ENCODE data around the gene RALGPS1.

Gene RALGPS1

DNA sequence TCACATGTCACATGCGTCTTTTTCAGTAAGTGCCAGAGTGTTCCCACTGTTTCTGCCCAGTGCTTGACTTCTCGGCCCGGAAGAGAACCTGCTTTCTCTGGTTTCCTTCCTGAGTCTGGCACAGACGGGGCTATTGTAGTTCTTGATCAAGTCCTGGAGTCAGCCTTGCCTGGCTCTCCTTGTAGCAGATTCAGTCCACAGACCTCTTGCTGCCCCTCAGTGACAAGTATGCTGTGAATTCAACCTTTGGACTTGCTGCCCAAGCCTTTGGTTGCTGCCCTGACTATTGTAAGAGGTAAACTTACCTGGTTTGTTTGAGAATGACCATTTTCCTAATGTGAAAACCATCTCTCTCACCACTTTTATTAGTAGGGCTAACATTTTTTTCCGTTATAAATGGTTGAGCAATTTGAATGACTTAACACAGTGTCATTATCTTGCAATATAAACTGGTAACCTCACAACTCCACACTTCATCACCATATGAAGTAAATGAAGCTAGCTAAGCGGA, 29.4 kb upstream of the RALGPS1 start:
- H4K20me1 ChIP-seq (ENCODE audit: control insufficient read depth, insufficient read depth, low read depth, low read length) = peaks cover 2% of the 10 kb centered on the region
- H3K9me3 ChIP-seq (ENCODE audit: control insufficient read depth, insufficient read depth, low read length) = no peaks in the 10 kb centered on the region
- H3K27me3 ChIP-seq (ENCODE audit: control insufficient read depth, low read length) = no peaks in the 10 kb centered on the region
- no peak overlapping the region for H3K27ac ChIP-seq (ENCODE audit: low read depth, low read length)
- H3K4me3 ChIP-seq (ENCODE audit: low read length) = no peak overlapping the region
- H3K4me1 ChIP-seq (ENCODE audit: control insufficient read depth, low read length) = no peaks in the 10 kb centered on the region
- H3K79me2 ChIP-seq (ENCODE audit: control insufficient read depth, low read length) = no peaks in the 10 kb centered on the region
- TF ChIP-seq, protein P1, sequence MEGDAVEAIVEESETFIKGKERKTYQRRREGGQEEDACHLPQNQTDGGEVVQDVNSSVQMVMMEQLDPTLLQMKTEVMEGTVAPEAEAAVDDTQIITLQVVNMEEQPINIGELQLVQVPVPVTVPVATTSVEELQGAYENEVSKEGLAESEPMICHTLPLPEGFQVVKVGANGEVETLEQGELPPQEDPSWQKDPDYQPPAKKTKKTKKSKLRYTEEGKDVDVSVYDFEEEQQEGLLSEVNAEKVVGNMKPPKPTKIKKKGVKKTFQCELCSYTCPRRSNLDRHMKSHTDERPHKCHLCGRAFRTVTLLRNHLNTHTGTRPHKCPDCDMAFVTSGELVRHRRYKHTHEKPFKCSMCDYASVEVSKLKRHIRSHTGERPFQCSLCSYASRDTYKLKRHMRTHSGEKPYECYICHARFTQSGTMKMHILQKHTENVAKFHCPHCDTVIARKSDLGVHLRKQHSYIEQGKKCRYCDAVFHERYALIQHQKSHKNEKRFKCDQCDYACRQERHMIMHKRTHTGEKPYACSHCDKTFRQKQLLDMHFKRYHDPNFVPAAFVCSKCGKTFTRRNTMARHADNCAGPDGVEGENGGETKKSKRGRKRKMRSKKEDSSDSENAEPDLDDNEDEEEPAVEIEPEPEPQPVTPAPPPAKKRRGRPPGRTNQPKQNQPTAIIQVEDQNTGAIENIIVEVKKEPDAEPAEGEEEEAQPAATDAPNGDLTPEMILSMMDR (IDR thresholded peaks at IDR 0.05; ENCODE audit: low read depth, low read length, poor library complexity, severe bottlenecking) = no peak
- no peak for TF ChIP-seq EZH2phosphoT487 (IDR thresholded peaks at IDR 0.05; ENCODE audit: borderline replicate concordance, low read length)
- H3K9me2 ChIP-seq (replicated peaks; ENCODE audit: control insufficient read depth, low read length) = no peaks in the 10 kb centered on the region
- no peak overlapping the region for H3K4me2 ChIP-seq (ENCODE audit: low read length)
- no peaks in the 10 kb centered on the region for H3F3A ChIP-seq (ENCODE audit: control insufficient read depth, insufficient read depth)
- H3K36me3 ChIP-seq (ENCODE audit: control insufficient read depth, low read length) = peaks cover 9% of the 10 kb centered on the region

DNA sequence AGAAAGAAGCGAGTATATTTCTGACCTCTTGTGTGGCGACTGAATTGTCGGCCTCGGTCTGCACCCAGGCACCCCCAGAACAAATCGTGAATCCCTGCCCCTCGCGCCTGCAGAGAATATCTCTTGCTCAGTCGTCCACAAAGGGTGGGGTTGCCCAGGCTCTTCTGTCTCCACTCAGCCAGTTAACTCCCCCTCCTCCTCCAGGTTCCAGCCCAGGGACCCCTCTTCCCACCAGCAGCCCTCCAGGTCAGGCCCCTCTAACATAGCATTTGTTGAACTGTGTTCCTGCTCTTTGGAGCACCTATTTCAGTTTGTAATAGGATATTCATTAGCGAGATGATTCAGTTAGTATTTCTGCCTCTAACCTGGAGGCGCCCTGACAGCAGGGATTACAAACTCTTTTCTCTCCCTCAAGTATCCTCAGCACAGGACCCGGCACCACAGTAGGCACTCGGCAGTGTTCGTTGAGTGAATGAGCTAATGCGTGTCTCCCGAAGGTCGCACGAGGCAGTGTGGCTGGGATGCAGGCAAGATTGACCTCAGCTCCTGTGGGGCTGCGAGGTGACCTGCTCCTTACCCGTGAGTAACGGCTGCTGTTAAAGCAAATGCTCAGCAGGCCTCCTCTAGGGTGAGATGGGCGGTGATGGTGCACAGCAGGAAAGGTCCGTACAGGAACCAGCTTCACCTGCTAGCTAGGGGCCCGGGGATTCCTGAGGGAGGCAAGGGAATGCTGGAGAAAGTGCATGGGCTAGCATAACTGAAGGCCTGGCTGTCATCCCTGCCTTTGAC, 28.4 kb upstream of the RALGPS1 start:
- Histone ChIP-seq H4K20me1 (ENCODE audit: control insufficient read depth, insufficient read depth, low read depth, low read length) (peaks cover 2% of the 10 kb centered on the region), H3F3A (ENCODE audit: control insufficient read depth, insufficient read depth) (no peaks in the 10 kb centered on the region), H3K4me3 (ENCODE audit: low read length) (no peak overlapping the region), H3K36me3 (ENCODE audit: control insufficient read depth, low read length) (no peaks in the 10 kb centered on the region; the same call in 1 of the 2 replicates), H3K27me3 (ENCODE audit: control insufficient read depth, low read length) (no peaks in the 10 kb centered on the region), H3K9me2 (replicated peaks; ENCODE audit: control insufficient read depth, low read length) (no peaks in the 10 kb centered on the region), H3K4me1 (ENCODE audit: control insufficient read depth, low read length) (no peaks in the 10 kb centered on the region), H3K27ac (ENCODE audit: low read depth, low read length) (no peak overlapping the region), H3K4me2 (ENCODE audit: low read length) (no peak overlapping the region), H3K9me3 (ENCODE audit: control insufficient read depth, insufficient read depth, low read length) (no peaks in the 10 kb centered on the region), H3K79me2 (ENCODE audit: control insufficient read depth, low read length) (no peaks in the 10 kb centered on the region)
- TF ChIP-seq, protein P1 (IDR thresholded peaks at IDR 0.05; ENCODE audit: low read depth, low read length, poor library complexity, severe bottlenecking) = no peak
- TF ChIP-seq EZH2phosphoT487 (IDR thresholded peaks at IDR 0.05; ENCODE audit: borderline replicate concordance, low read length) = no peak

DNA sequence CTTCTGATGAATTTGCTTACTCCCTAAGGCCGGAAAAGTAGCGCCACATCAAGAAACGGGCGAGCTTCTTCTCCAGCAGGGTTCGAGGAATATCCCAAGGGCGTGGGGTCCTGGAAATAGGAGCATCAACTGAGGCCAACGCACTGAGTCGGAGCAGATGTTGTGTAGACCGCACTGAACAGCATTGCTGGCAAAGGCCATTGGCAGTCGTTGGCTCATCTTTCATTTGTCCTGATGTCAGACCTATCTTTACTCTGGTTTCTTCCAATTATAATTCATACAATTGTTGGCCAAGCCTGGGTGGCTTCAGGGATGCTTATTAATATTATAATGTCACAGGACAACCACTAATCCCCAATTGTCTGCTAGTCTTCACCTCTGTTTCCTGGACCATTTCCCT, 27.7 kb upstream of the RALGPS1 start:
- H3K36me3 ChIP-seq (ENCODE audit: control insufficient read depth, low read length) = no peaks in the 10 kb centered on the region; the same call in 1 of the 2 replicates
- H3K4me3 ChIP-seq (ENCODE audit: low read length) = no peak overlapping the region
- H3K9me2 ChIP-seq (replicated peaks; ENCODE audit: control insufficient read depth, low read length) = no peaks in the 10 kb centered on the region
- no peaks in the 10 kb centered on the region for H3F3A ChIP-seq (ENCODE audit: control insufficient read depth, insufficient read depth)
- no peak overlapping the region for H3K27ac ChIP-seq (ENCODE audit: low read depth, low read length)
- no peaks in the 10 kb centered on the region for H3K9me3 ChIP-seq (ENCODE audit: control insufficient read depth, insufficient read depth, low read length)
- no peaks in the 10 kb centered on the region for H3K27me3 ChIP-seq (ENCODE audit: control insufficient read depth, low read length)
- TF ChIP-seq, protein P1 (IDR thresholded peaks at IDR 0.05; ENCODE audit: low read depth, low read length, poor library complexity, severe bottlenecking) = no peak
- no peak for TF ChIP-seq EZH2phosphoT487 (IDR thresholded peaks at IDR 0.05; ENCODE audit: borderline replicate concordance, low read length)
- no peaks in the 10 kb centered on the region for H3K4me1 ChIP-seq (ENCODE audit: control insufficient read depth, low read length)
- H3K4me2 ChIP-seq (ENCODE audit: low read length) = no peak overlapping the region
- H3K79me2 ChIP-seq (ENCODE audit: control insufficient read depth, low read length) = no peaks in the 10 kb centered on the region
- peaks cover 2% of the 10 kb centered on the region; the same call in 1 of the 2 replicates for H4K20me1 ChIP-seq (ENCODE audit: control insufficient read depth, insufficient read depth, low read depth, low read length)

Measured in DOHH2 (cell line).